ENCODE data around the gene PLXNA4. TPM values are rescaled to one million over a fixed set of nuclear protein-coding genes. Genes with fewer than 3 reads are reported as not detected.

PLXNA4 gene
- total and polyA plus RNA-seq, 9 of the 15 experiments (the other 6 are each of a cell fraction or from before 2014, with no cell fraction given) = under 0.01 to 0.09 TPM; not detected in 7

DNA sequence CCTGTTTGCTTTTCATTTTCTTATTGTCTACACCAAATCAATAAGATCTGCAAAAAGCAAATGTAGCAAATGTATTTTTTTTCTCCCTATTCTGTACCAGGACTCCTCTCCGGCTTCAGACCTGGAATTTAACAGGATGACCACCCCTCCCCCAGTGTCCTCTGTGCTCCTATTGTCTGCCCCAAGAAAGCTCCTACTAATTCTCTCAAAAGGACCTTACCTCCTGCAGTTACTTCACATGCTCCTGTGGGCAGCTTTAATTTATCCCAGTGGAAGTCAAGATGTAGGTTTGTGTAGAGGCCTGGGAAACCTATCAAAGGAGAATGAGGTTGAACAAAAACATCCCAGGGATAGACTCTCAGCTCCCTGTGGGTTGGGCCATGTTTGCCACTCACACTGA, 31.3 kb downstream of the PLXNA4 start:
- Histone ChIP-seq H3K9me1 (ENCODE audit: control insufficient read depth, insufficient read depth, low read length) (no peaks in the 10 kb centered on the region), H3K9ac (ENCODE audit: insufficient read depth in 1 of 2, low read depth in 2 of 2, low read length in 2 of 2) (no peak overlapping the region), H3K4me3 (no peak overlapping the region), H3K36me3 (ENCODE audit: control insufficient read depth, insufficient read depth, low read length) (no peaks in the 10 kb centered on the region), H4K20me1 (replicated peaks; ENCODE audit: control insufficient read depth, insufficient read depth, low read length) (no peaks in the 10 kb centered on the region), H3K27me3 (ENCODE audit: control insufficient read depth in 2 of 2, insufficient read depth in 2 of 2, low read length in 2 of 2) (peaks cover 12% of the 10 kb centered on the region in 2 experiments), H3K4me1 (replicated peaks in 1 of 2; ENCODE audit: control insufficient read depth in 2 of 2, insufficient read depth in 2 of 2, low read length in 2 of 2) (no peaks in the 10 kb centered on the region), H3K4me2 (ENCODE audit: insufficient read depth, low read length) (no peak overlapping the region), H3K27ac (ENCODE audit: extremely low read depth, low read depth, low read length) (no peak overlapping the region), H3K9me3 (replicated peaks; ENCODE audit: control insufficient read depth, insufficient read depth, low read depth, low read length) (no peaks in the 10 kb centered on the region), H2AFZ (ENCODE audit: low read depth, low read length) (no peak overlapping the region), H3K79me2 (ENCODE audit: control insufficient read depth, insufficient read depth, low read length) (no peaks in the 10 kb centered on the region)
- ChIA-PET CTCF (ENCODE audit: low intra/inter-chr PET ratio) (no interaction called here), POLR2A (no interaction called here)
- DNase-seq (ENCODE audit: extremely low read depth in 1 of 4, low spot score in 3 of 4) (no peak), FAIRE-seq (no peak), ATAC-seq (no peak)
- no TSS peak for BruUV-seq (replicated peaks)
- in situ Hi-C loops (cut with MboI) (no loop called here), intact Hi-C loops (cut with micrococcal nuclease) (no loop called here)
- TF ChIP-seq BACH1 (tag; IDR thresholded peaks at IDR 0.05) (no peak), SFPQ (IDR thresholded peaks at IDR 0.05; ENCODE audit: low read depth, low read length) (no peak), NFYB (IDR thresholded peaks at IDR 0.05; ENCODE audit: extremely low read depth, insufficient read length) (no peak), ZNF143 (CRISPR knock-in tag; IDR thresholded peaks at IDR 0.05) (no peak), WHSC1 (IDR thresholded peaks at IDR 0.05; ENCODE audit: low read length) (no peak), ZNF277 (CRISPR knock-in tag; IDR thresholded peaks at IDR 0.05; ENCODE audit: borderline replicate concordance) (no peak), ZBTB26 (CRISPR knock-in tag; IDR thresholded peaks at IDR 0.05) (no peak), RUNX1 (IDR thresholded peaks at IDR 0.05; ENCODE audit: low read depth) (no peak), MLLT1 (IDR thresholded peaks at IDR 0.05) (no peak), ILF3 (IDR thresholded peaks at IDR 0.05; ENCODE audit: borderline replicate concordance) (no peak), EP300 (IDR thresholded peaks at IDR 0.05; ENCODE audit: low read length) (no peak), SMARCA4 (IDR thresholded peaks at IDR 0.05) (no peak), TAF15 (IDR thresholded peaks at IDR 0.05; ENCODE audit: low read depth, low read length) (no peak)
- TF ChIP-seq, protein P1, sequence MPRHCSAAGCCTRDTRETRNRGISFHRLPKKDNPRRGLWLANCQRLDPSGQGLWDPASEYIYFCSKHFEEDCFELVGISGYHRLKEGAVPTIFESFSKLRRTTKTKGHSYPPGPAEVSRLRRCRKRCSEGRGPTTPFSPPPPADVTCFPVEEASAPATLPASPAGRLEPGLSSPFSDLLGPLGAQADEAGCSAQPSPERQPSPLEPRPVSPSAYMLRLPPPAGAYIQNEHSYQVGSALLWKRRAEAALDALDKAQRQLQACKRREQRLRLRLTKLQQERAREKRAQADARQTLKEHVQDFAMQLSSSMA (CRISPR knock-in tag; IDR thresholded peaks at IDR 0.05) = no peak
- TF ChIP-seq, protein P2, sequence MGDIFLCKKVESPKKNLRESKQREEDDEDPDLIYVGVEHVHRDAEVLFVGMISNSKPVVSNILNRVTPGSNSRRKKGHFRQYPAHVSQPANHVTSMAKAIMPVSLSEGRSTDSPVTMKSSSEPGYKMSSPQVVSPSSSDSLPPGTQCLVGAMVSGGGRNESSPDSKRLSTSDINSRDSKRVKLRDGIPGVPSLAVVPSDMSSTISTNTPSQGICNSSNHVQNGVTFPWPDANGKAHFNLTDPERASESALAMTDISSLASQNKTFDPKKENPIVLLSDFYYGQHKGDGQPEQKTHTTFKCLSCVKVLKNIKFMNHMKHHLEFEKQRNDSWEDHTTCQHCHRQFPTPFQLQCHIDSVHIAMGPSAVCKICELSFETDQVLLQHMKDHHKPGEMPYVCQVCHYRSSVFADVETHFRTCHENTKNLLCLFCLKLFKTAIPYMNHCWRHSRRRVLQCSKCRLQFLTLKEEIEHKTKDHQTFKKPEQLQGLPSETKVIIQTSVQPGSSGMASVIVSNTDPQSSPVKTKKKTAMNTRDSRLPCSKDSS (IDR thresholded peaks at IDR 0.05; ENCODE audit: low read depth, partially characterized antibody) = no peak
- 0% methylated on average over 1 of the region's 1 CpG for WGBS (ENCODE audit: insufficient coverage, low coverage, missing lambda C conversion rate)
